K562 (cell line): ENCODE data around the gene ARSA. TPM values are rescaled to one million over a fixed set of nuclear protein-coding genes. Genes with fewer than 3 reads are reported as not detected.
A peak's percentile ranks its signal among the peaks of the same experiment; 100 is the strongest.

Experiments
- ETV6 ChIP-seq, 3 experiments: fragments of 150-350 bp in 1 of 3; sonication (generic) in 1 of 3; formaldehyde crosslinking in 1 of 3; IDR thresholded peaks; 2 replicates each; pipeline versions ENCODE4 v1.6.1 to v1.8.0; 2014 to 2022; ENCODE audit warnings: borderline replicate concordance in 2 of 3, low read depth in 2 of 3, antibody characterized with exemption in 1 of 3, low read length in 1 of 3, mild to moderate bottlenecking in 1 of 3, missing genetic modification reagents in 1 of 3
- HDAC1 ChIP-seq, 2 experiments: fragments of 450-650 bp; IDR thresholded peaks; 2 replicates each; pipeline ENCODE4 v1.6.1; 2016 to 2017; ENCODE audit warnings: inconsistent platforms in 1 of 2, mild to moderate bottlenecking in 1 of 2, moderate library complexity in 1 of 2
- HDAC2 ChIP-seq: fragments of 450-650 bp; IDR thresholded peaks from 2 replicates; pipeline ENCODE4 v1.6.1; 2016; ENCODE audit warnings: mild to moderate bottlenecking
- MAZ ChIP-seq, 2 experiments: fragments of 450-650 bp in 1 of 2; sonication (generic) in 1 of 2; formaldehyde crosslinking; IDR thresholded peaks in 1 of 2; conservative IDR thresholded peaks in 1 of 2; 2 replicates each; pipeline versions ENCODE4 v1.4.0 to v1.5.0; 2020; ENCODE audit warnings: mild to moderate bottlenecking in 1 of 2, missing genetic modification reagents in 1 of 2
- MYNN ChIP-seq, 2 experiments: sonication (generic); formaldehyde crosslinking in 1 of 2; IDR thresholded peaks; 2 replicates each; pipeline versions ENCODE4 v1.5.0 to v1.6.1; 2016 to 2020; ENCODE audit warnings: antibody characterized with exemption in 1 of 2, missing genetic modification reagents in 1 of 2
- PHB2 ChIP-seq: fragments of 450-650 bp; IDR thresholded peaks from 2 replicates; pipeline ENCODE4 v1.6.1; 2017; ENCODE audit warnings: low read depth
- TCFL5 ChIP-seq: fragments of 250-450 bp; sonication (Bioruptor Pico); conservative IDR thresholded peaks from 2 replicates; pipeline ENCODE4 v1.6.1; 2021; ENCODE audit warnings: mild to moderate bottlenecking, moderate library complexity, matching md5 sums
- TGIF2 ChIP-seq: sonication (generic); formaldehyde crosslinking; IDR thresholded peaks from 2 replicates; pipeline ENCODE4 v1.8.1; 2022; ENCODE audit warnings: mild to moderate bottlenecking, missing genetic modification reagents, moderate library complexity
- XRCC5 ChIP-seq: fragments of 200-400 bp; formaldehyde crosslinking; IDR thresholded peaks from 2 replicates; pipeline ENCODE4 v1.6.1; 2017; ENCODE audit warnings: low read depth, mild to moderate bottlenecking, low read length
- ZNF589 ChIP-seq: fragments of 200-800 bp; sonication (Bioruptor generic); IDR thresholded peaks from 2 replicates; pipeline ENCODE4 v1.6.1; 2016; ENCODE audit warnings: low read depth, missing genetic modification characterization, missing compliant biosample characterization
- polyA plus RNA-seq, 8 experiments: library from polyadenylated mRNA; depleted of rRNA in 4 of 8; stranded (reverse) in 5 of 8; unstranded in 3 of 8; fragments of >200 nt; fragmentation: Nextera tagmentation in 2 of 8; fragmentation: Illumina TruSeq in 1 of 8; extraction: Ambion mirVana in 2 of 8; extraction: Trizol in 1 of 8; gene quantifications; 2 replicates each; pipeline versions ENCODE4 v1.2.1 to v1.2.3, GENCODE V29; 2011 to 2014; ENCODE audit warnings: inconsistent platforms in 1 of 8, missing spikeins in 1 of 8
- total RNA-seq, 7 experiments: library from RNA; depleted of rRNA in 6 of 7; stranded (reverse); fragments of >200 nt in 6 of 7; fragmentation: Illumina TruSeq in 2 of 7; extraction: Trizol in 2 of 7; gene quantifications; 2 replicates each; pipeline versions ENCODE4 v1.2.1 to v1.2.3, GENCODE V29; 2011 to 2021; ENCODE audit warnings: low replicate concordance in 1 of 7
- TF ChIP-seq, protein P1 (sequence below), 3 experiments: fragments of 200-800 bp in 1 of 3; fragments of 250-450 bp in 1 of 3; fragments of 450-650 bp in 1 of 3; sonication (Bioruptor Pico) in 1 of 3; sonication (Bioruptor generic) in 1 of 3; formaldehyde crosslinking in 1 of 3; IDR thresholded peaks; 2 replicates each; pipeline versions ENCODE4 v1.6.1 to v1.8.0; 2016 to 2022; ENCODE audit warnings: mild to moderate bottlenecking in 2 of 3, missing genetic modification characterization in 2 of 3, missing compliant biosample characterization in 1 of 3, moderate library complexity in 1 of 3
- TF ChIP-seq, protein P2 (sequence below): sonication (generic); formaldehyde crosslinking; IDR thresholded peaks from 2 replicates; pipeline ENCODE4 v1.8.0; 2022; ENCODE audit warnings: mild to moderate bottlenecking, missing genetic modification reagents
- TF ChIP-seq, protein P3 (sequence below): sonication (generic); formaldehyde crosslinking; IDR thresholded peaks from 2 replicates; pipeline ENCODE4 v1.4.0; 2020; ENCODE audit warnings: mild to moderate bottlenecking, missing genetic modification reagents
- TF ChIP-seq, protein P4 (sequence below): fragments of 250-450 bp; sonication (Bioruptor Pico); IDR thresholded peaks from 2 replicates; pipeline ENCODE4 v1.5.0; 2021; ENCODE audit warnings: mild to moderate bottlenecking, borderline replicate concordance

ARSA gene
- total and polyA plus RNA-seq, 9 of the 15 experiments (the other 6 are each of a cell fraction or from before 2014, with no cell fraction given) = 0.32 to 10.9 (median 1.8) TPM; not detected in 1

DNA sequence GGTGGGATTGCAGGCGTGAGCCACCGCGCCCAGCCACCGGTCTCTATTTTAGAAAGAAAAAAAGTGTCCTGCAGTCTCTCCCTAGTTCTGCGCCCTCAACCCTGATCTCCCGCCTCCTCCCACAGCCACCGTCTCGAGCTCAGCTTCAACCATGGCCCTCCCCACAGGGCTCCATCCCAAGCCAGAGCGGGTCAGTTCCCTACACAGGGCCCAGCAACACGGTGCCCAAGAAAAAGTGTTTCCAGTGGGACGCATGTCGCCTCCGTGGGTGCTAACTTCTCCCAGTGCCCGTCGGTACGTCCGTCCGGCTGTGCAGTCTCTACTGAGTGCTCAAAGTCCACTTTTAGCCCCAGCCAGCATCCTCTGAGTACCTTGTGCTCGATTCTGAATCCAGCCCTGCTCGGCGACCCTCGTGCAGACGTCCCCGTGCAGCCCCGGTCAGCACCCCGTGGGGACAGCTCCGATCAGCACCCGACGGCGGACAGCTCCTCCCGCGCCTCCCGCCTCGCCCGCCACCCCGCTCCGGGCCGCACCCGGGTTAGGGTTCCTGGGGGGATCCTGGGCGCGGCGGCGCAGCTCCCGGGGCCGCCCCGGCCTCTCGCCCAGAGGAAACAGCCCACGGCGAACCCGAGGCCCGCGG, 28.0 kb downstream of the ARSA start (continued):
- TF ChIP-seq, protein P1, sequence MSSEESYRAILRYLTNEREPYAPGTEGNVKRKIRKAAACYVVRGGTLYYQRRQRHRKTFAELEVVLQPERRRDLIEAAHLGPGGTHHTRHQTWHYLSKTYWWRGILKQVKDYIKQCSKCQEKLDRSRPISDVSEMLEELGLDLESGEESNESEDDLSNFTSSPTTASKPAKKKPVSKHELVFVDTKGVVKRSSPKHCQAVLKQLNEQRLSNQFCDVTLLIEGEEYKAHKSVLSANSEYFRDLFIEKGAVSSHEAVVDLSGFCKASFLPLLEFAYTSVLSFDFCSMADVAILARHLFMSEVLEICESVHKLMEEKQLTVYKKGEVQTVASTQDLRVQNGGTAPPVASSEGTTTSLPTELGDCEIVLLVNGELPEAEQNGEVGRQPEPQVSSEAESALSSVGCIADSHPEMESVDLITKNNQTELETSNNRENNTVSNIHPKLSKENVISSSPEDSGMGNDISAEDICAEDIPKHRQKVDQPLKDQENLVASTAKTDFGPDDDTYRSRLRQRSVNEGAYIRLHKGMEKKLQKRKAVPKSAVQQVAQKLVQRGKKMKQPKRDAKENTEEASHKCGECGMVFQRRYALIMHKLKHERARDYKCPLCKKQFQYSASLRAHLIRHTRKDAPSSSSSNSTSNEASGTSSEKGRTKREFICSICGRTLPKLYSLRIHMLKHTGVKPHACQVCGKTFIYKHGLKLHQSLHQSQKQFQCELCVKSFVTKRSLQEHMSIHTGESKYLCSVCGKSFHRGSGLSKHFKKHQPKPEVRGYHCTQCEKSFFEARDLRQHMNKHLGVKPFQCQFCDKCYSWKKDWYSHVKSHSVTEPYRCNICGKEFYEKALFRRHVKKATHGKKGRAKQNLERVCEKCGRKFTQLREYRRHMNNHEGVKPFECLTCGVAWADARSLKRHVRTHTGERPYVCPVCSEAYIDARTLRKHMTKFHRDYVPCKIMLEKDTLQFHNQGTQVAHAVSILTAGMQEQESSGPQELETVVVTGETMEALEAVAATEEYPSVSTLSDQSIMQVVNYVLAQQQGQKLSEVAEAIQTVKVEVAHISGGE (CRISPR knock-in tag; IDR thresholded peaks at IDR 0.05) = peak in 1 of 3 experiments; percentile 42; a peak in 1 of 6 replicates
- TF ChIP-seq XRCC5 (no peak), PHB2 (no peak), HDAC2 (peak; percentile 32; the same call in 1 of the 2 replicates), MAZ (CRISPR knock-in tag; conservative IDR thresholded peaks at IDR 0.05 in 1 of 2, IDR thresholded peaks at IDR 0.05 in 1 of 2) (peak; percentile 22 to 96; a peak in 2 of 4 replicates), HDAC1 (IDR thresholded peaks at IDR 0.05) (peak; percentile 17 to 94; a peak in 3 of 4 replicates), ZNF589 (CRISPR knock-in tag) (no peak), MYNN (IDR thresholded peaks at IDR 0.05) (no peak), MYNN (CRISPR knock-in tag; IDR thresholded peaks at IDR 0.05) (peak; percentile 90), TCFL5 (CRISPR knock-in tag) (no peak), TGIF2 (CRISPR knock-in tag) (peak; percentile 98; the same call in 1 of the 2 replicates), ETV6 (IDR thresholded peaks at IDR 0.05; ENCODE audit: borderline replicate concordance in 1 of 2, low read depth in 2 of 2, low read length in 1 of 2) (no peak), ETV6 (CRISPR knock-in tag; IDR thresholded peaks at IDR 0.05; ENCODE audit: borderline replicate concordance) (peak; percentile 93; the same call in 1 of the 2 replicates)
- TF ChIP-seq, protein P2, sequence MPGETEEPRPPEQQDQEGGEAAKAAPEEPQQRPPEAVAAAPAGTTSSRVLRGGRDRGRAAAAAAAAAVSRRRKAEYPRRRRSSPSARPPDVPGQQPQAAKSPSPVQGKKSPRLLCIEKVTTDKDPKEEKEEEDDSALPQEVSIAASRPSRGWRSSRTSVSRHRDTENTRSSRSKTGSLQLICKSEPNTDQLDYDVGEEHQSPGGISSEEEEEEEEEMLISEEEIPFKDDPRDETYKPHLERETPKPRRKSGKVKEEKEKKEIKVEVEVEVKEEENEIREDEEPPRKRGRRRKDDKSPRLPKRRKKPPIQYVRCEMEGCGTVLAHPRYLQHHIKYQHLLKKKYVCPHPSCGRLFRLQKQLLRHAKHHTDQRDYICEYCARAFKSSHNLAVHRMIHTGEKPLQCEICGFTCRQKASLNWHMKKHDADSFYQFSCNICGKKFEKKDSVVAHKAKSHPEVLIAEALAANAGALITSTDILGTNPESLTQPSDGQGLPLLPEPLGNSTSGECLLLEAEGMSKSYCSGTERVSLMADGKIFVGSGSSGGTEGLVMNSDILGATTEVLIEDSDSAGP (CRISPR knock-in tag) = no peak
- TF ChIP-seq, protein P3, sequence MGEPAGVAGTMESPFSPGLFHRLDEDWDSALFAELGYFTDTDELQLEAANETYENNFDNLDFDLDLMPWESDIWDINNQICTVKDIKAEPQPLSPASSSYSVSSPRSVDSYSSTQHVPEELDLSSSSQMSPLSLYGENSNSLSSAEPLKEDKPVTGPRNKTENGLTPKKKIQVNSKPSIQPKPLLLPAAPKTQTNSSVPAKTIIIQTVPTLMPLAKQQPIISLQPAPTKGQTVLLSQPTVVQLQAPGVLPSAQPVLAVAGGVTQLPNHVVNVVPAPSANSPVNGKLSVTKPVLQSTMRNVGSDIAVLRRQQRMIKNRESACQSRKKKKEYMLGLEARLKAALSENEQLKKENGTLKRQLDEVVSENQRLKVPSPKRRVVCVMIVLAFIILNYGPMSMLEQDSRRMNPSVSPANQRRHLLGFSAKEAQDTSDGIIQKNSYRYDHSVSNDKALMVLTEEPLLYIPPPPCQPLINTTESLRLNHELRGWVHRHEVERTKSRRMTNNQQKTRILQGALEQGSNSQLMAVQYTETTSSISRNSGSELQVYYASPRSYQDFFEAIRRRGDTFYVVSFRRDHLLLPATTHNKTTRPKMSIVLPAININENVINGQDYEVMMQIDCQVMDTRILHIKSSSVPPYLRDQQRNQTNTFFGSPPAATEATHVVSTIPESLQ = peak; percentile 92; the same call in 1 of the 2 replicates
- TF ChIP-seq, protein P4, sequence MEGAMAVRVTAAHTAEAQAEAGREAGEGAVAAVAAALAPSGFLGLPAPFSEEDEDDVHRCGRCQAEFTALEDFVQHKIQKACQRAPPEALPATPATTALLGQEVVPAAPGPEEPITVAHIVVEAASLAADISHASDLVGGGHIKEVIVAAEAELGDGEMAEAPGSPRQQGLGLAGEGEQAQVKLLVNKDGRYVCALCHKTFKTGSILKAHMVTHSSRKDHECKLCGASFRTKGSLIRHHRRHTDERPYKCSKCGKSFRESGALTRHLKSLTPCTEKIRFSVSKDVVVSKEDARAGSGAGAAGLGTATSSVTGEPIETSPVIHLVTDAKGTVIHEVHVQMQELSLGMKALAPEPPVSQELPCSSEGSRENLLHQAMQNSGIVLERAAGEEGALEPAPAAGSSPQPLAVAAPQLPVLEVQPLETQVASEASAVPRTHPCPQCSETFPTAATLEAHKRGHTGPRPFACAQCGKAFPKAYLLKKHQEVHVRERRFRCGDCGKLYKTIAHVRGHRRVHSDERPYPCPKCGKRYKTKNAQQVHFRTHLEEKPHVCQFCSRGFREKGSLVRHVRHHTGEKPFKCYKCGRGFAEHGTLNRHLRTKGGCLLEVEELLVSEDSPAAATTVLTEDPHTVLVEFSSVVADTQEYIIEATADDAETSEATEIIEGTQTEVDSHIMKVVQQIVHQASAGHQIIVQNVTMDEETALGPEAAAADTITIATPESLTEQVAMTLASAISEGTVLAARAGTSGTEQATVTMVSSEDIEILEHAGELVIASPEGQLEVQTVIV (CRISPR knock-in tag) = no peak
